ENCODE results near the gene GJB5.

The GJB5 gene

DNA sequence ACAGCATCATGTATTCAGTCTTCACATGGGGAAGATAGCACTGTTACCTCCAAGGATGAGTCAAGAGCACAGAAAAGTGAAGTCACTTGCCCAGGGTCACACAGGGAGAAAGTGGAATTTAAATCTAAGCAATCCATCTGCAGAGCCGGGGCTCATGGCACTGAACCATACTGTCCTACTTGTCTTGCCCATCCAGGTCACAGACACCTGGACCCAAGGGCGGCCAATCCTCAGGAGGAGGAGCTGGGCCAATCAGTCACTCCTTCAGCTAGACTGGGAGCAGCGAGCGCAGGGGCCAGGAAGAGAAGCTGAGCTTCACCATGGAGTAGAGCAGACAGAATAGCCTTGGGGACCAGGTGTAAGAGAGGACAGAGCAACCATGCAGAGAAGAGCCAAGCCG, 9.2 kb upstream of the GJB5 start:
- H3K27ac ChIP-seq = no peak overlapping the region
- no peak for TF ChIP-seq ZFX (IDR thresholded peaks at IDR 0.05; ENCODE audit: borderline replicate concordance)
- TF ChIP-seq, protein P1, sequence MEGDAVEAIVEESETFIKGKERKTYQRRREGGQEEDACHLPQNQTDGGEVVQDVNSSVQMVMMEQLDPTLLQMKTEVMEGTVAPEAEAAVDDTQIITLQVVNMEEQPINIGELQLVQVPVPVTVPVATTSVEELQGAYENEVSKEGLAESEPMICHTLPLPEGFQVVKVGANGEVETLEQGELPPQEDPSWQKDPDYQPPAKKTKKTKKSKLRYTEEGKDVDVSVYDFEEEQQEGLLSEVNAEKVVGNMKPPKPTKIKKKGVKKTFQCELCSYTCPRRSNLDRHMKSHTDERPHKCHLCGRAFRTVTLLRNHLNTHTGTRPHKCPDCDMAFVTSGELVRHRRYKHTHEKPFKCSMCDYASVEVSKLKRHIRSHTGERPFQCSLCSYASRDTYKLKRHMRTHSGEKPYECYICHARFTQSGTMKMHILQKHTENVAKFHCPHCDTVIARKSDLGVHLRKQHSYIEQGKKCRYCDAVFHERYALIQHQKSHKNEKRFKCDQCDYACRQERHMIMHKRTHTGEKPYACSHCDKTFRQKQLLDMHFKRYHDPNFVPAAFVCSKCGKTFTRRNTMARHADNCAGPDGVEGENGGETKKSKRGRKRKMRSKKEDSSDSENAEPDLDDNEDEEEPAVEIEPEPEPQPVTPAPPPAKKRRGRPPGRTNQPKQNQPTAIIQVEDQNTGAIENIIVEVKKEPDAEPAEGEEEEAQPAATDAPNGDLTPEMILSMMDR (IDR thresholded peaks at IDR 0.05) = no peak

DNA sequence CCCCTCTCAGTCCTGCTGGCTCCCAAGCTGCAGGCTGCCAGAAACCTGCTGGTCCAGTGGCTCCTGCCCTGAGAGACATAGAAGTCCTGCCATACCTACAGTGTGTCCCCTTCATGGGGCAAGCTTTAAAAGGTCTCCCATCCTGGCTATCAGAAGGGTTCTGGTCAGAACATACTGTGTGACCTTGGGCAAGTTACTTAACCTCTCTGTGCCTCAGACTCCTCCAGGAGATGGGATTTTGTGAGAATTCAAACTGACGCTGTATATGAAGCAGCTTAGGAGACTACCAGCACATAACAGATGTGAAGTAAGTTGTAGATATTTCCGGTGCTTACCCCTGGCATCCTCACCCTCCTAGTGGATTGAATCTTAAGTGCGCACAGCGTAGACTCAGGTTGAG, 8.7 kb upstream of the GJB5 start:
- H3K27ac ChIP-seq = no peak overlapping the region
- TF ChIP-seq, protein P1 (IDR thresholded peaks at IDR 0.05) = no peak
- no peak for TF ChIP-seq ZFX (IDR thresholded peaks at IDR 0.05; ENCODE audit: borderline replicate concordance)

DNA sequence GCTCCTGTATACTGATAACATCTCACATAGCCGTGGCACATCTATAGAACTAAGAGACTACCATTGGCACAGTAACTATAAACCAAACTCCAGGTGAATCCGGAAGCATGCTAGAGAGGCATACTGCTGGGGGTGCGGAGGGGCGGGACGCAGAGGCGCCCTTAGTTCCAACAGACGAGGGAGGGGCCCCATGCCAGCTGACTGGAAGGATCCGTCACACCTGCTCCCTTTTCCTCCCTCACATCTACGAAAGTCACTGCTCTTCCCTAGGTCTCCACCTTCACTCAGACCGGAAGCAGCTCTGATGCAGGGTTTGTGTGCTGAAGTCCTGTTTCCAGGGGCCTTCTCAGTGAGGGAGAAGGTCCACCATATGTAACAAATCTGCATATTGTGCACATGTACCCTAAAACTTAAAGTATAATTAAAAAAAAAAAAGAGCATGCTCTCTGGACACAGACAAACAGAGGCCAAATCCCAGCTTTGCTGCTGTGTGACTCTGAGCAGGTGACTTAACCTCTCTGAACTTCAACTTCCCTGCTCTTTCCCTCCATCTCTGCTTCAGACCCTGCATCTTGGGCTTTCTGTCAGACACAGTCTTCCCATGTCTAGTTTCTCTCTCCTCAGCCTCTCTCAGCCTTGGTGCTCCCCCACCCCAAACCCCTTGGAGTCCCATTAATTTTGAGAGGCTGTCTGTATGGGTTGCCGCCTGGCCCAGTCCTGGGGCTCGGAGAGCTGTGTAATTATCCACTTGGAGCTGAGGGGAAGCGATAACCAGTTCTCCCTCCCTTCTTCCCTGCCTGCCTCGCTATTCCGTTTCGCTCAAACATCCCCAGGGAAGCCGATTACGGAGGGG, 7.8 kb upstream of the GJB5 start:
- no peak overlapping the region for H3K27ac ChIP-seq
- TF ChIP-seq, protein P1 (IDR thresholded peaks at IDR 0.05) = no peak
- no peak for TF ChIP-seq ZFX (IDR thresholded peaks at IDR 0.05; ENCODE audit: borderline replicate concordance)

DNA sequence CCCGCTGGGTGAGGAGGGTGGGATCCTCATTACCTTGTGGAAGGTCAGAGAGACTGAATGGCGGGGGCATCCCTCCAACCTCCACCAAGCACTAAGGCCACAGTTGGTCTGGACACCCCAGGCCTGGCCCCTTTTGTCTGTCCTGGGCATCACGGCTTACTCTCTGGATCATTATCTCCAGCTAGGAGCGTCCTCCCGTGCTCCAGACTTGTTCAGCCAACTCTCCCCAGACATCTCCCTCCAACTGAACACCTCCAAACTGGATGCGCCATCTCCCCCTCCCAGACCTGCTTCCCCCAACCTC, 7.3 kb upstream of the GJB5 start:
- no peak for TF ChIP-seq ZFX (IDR thresholded peaks at IDR 0.05; ENCODE audit: borderline replicate concordance)
- TF ChIP-seq, protein P1 (IDR thresholded peaks at IDR 0.05) = no peak
- H3K27ac ChIP-seq = no peak overlapping the region

DNA sequence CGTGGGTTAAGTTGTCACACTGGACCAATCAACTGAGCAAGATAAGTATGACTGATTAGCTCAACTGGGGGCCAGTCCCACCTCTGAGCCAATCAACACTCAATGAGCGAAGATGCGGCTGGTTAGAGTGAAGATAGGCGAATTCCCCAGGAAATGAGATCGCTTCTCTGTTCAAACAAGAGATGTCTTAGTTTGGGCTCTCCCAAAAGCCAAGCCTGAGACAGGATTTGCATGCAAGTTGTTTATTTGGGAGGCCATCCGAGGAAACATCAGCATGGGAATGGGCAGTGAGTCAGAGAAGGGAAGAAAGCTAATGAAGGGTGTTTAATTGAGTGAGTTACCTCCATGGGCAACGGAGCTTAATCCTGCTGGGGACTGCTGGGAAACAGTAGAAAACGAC, 4.9 kb upstream of the GJB5 start:
- TF ChIP-seq, protein P1 (IDR thresholded peaks at IDR 0.05) = no peak
- TF ChIP-seq ZFX (IDR thresholded peaks at IDR 0.05; ENCODE audit: borderline replicate concordance) = no peak
- no peak overlapping the region for H3K27ac ChIP-seq

DNA sequence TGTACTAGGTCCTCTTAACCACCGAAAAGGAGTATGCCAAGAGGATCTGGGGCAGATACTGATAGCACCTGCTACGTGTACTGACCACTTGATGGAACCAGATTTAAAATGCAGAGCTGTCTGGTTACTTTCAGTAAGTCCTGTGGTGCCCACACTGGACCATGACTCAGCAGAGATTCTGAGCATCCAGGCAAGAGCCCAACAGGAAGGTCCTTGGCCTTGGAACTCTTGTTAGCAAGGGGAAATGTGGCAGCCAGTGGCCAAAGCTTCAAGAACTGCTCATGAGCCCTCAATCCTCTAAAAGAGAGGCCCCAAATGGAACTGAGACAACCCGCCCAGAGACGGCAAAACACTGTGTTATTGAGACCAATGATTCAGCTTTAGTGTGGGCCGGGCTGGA, 4.2 kb upstream of the GJB5 start:
- H3K27ac ChIP-seq = no peak overlapping the region
- TF ChIP-seq, protein P1 (IDR thresholded peaks at IDR 0.05) = no peak
- TF ChIP-seq ZFX (IDR thresholded peaks at IDR 0.05; ENCODE audit: borderline replicate concordance) = no peak

DNA sequence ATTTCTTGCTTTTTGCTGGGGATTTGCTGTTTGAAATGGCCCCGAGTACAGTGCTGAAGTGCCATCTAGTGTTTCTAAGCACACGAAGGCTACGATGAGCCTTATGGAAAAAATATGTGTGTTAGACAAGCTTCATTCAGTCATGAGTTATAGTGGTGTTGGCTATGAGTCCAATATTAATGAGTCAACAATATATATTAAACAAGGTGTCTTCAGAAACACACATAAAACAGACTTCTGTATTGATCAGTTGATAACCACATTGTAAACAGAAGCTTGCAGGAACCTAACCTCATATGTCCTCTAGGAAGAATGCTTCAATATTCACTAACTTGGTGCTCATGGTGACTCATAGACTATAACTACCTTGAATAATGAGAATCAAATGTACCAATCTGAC, 1.7 kb upstream of the GJB5 start:
- TF ChIP-seq, protein P1 (IDR thresholded peaks at IDR 0.05) = no peak
- no peak for TF ChIP-seq ZFX (IDR thresholded peaks at IDR 0.05; ENCODE audit: borderline replicate concordance)
- no peak overlapping the region for H3K27ac ChIP-seq
